Osteoblast (primary cell): ENCODE measurements around the gene CAPN15. TPM values are rescaled to one million over a fixed set of nuclear protein-coding genes. Genes with fewer than 3 reads are reported as not detected.

Source experiments
- DNase-seq: peaks from one replicate; pipeline ENCODE4 v3.0.0; 2011; ENCODE audit warnings: low spot score, mixed read lengths; ENCODE audit not compliant: insufficient read length; ENCODE audit errors: missing footprints
- H2AFZ ChIP-seq: 2 replicates; pipeline ENCODE4 v1.6.0; 2011; ENCODE audit warnings: mild to moderate bottlenecking, low read length
- H3K27ac ChIP-seq: 2 replicates; pipeline ENCODE4 v1.5.1; 2011; ENCODE audit warnings: mild to moderate bottlenecking, low read depth, low read length, moderate library complexity
- H3K27me3 ChIP-seq: 2 replicates; pipeline ENCODE4 v1.6.0; 2012; ENCODE audit warnings: mild to moderate bottlenecking, control low read depth, inconsistent platforms, low read length, moderate library complexity; ENCODE audit not compliant: insufficient read depth
- H3K36me3 ChIP-seq: 2 replicates; pipeline ENCODE4 v1.5.1; 2011; ENCODE audit warnings: mild to moderate bottlenecking, low read length, control low read depth, moderate library complexity; ENCODE audit not compliant: insufficient read depth
- H3K4me1 ChIP-seq: 2 replicates; pipeline ENCODE4 v1.5.1; 2011; ENCODE audit warnings: mild to moderate bottlenecking, low read length, control low read depth, moderate library complexity; ENCODE audit not compliant: insufficient read depth
- H3K4me2 ChIP-seq: 2 replicates; pipeline ENCODE4 v1.6.0; 2011; ENCODE audit warnings: mild to moderate bottlenecking, low read length; ENCODE audit not compliant: insufficient read depth
- H3K4me3 ChIP-seq: fragments of 200-600 bp; sonication (generic); 3 replicates; pipeline ENCODE4 v1.5.1; 2012; ENCODE audit warnings: mild to moderate bottlenecking, low read length, inconsistent platforms; ENCODE audit not compliant: insufficient read depth
- H3K79me2 ChIP-seq: 2 replicates; pipeline ENCODE4 v1.6.0; 2012; ENCODE audit warnings: mild to moderate bottlenecking, low read length, control low read depth, inconsistent platforms; ENCODE audit not compliant: insufficient read depth
- H3K9me3 ChIP-seq: 2 replicates; pipeline ENCODE4 v1.5.1; 2011; ENCODE audit warnings: low read depth, low read length, control low read depth
- H4K20me1 ChIP-seq: 2 replicates; pipeline ENCODE4 v1.6.0; 2012; ENCODE audit warnings: mild to moderate bottlenecking, low read length, control low read depth; ENCODE audit not compliant: insufficient read depth
- CTCF ChIP-seq: IDR thresholded peaks from 2 replicates; pipeline ENCODE4 v1.5.1; 2011; ENCODE audit warnings: mild to moderate bottlenecking, low read depth, low read length, moderate library complexity; ENCODE audit errors: extremely low read depth
- total RNA-seq: library from RNA; depleted of rRNA; stranded (reverse); fragments of >200 nt; gene quantifications from 2 replicates; pipeline ENCODE4 v1.2.3, GENCODE V29; 2012

Gene CAPN15
- total RNA-seq, 1 donor, result 27.1 TPM

GRCh38 chr16:537415-538335 lies 10.2 kb downstream of the CAPN15 start:
- H4K20me1 ChIP-seq, result peaks cover 68% of the 10 kb centered on the region
- no peak overlapping the region for H3K27ac ChIP-seq
- no peak for TF ChIP-seq CTCF
- H3K4me2 ChIP-seq, result no peak overlapping the region
- no peaks in the 10 kb centered on the region for H3K9me3 ChIP-seq
- no peak for DNase-seq
- H3K36me3 ChIP-seq, result peaks cover 5% of the 10 kb centered on the region
- no peaks in the 10 kb centered on the region for H3K27me3 ChIP-seq
- H3K4me3 ChIP-seq, result no peak overlapping the region
- H3K4me1 ChIP-seq, result peaks cover 19% of the 10 kb centered on the region
- no peak overlapping the region for H2AFZ ChIP-seq
- peaks cover 98% of the 10 kb centered on the region for H3K79me2 ChIP-seq

- H3K27me3 ChIP-seq, result no peaks in the 10 kb centered on the region
- H3K9me3 ChIP-seq, result no peaks in the 10 kb centered on the region
- H3K27ac ChIP-seq, result peak overlapping the region; percentile 45
- peaks cover 95% of the 10 kb centered on the region for H3K79me2 ChIP-seq
- H4K20me1 ChIP-seq, result peaks cover 65% of the 10 kb centered on the region
- DNase-seq, result peak; percentile 100
- peaks cover 5% of the 10 kb centered on the region for H3K36me3 ChIP-seq
- H3K4me1 ChIP-seq, result peaks cover 18% of the 10 kb centered on the region
- H3K4me3 ChIP-seq, result peak overlapping the region; percentile 25
- H3K4me2 ChIP-seq, result peak overlapping the region; percentile 43
- no peak overlapping the region for H2AFZ ChIP-seq
- TF ChIP-seq CTCF, result peak; percentile 25
Observed at GRCh38 chr16:539901-540530, 12.5 kb downstream of the CAPN15 start.

GRCh38 chr16:540645-541340 lies 13.3 kb downstream of the CAPN15 start:
- no peak for TF ChIP-seq CTCF
- no peak overlapping the region for H3K27ac ChIP-seq
- H3K36me3 ChIP-seq, result peaks cover 5% of the 10 kb centered on the region
- peaks cover 10% of the 10 kb centered on the region for H3K4me1 ChIP-seq
- H3K9me3 ChIP-seq, result no peaks in the 10 kb centered on the region
- H3K79me2 ChIP-seq, result peaks cover 95% of the 10 kb centered on the region
- no peak overlapping the region for H3K4me3 ChIP-seq
- no peak overlapping the region for H2AFZ ChIP-seq
- H4K20me1 ChIP-seq, result peaks cover 63% of the 10 kb centered on the region
- no peak overlapping the region for H3K4me2 ChIP-seq
- H3K27me3 ChIP-seq, result no peaks in the 10 kb centered on the region
- DNase-seq, result no peak
